SU-DHL-6 (cell line): ENCODE measurements around the gene GYPC.
"Not testable (repeated sequence)": the region's sequence is repeated elsewhere in the genome, so short reads cannot be mapped to it uniquely, and the experiment has no call there.

Experiments
- CTCF ChIP-seq: fragments of 200-600 bp; sonication (generic); IDR thresholded peaks from one replicate; pipeline ENCODE4 v1.5.1; 2017; ENCODE audit warnings: antibody characterized with exemption, mild to moderate bottlenecking, low read length, moderate library complexity; ENCODE audit not compliant: insufficient read depth, poor library complexity, severe bottlenecking
- EZH2phosphoT487 ChIP-seq: fragments of 200-600 bp; sonication (generic), shearing (Covaris generic); conservative IDR thresholded peaks from 2 replicates; pipeline ENCODE4 v1.6.1; 2018; ENCODE audit warnings: mild to moderate bottlenecking, antibody characterized with exemption, low read length, moderate library complexity, mixed read lengths

GRCh38 chr2:126688594-126688993, 32.6 kb downstream of the GYPC start:
- TF ChIP-seq CTCF, EZH2phosphoT487: not testable (repeated sequence)
